NCI-H2081 (cell line): Measurements from ENCODE around the gene TMED9.
"Not testable (repeated sequence)": the region's sequence is repeated elsewhere in the genome, so short reads cannot be mapped to it uniquely, and the experiment has no call there.

Experiments used
- DNase-seq, 2 experiments: peaks; one replicate each; lab custom pipeline; 2025; lab: John Stamatoyannopoulos, UW

TMED9 gene

DNA sequence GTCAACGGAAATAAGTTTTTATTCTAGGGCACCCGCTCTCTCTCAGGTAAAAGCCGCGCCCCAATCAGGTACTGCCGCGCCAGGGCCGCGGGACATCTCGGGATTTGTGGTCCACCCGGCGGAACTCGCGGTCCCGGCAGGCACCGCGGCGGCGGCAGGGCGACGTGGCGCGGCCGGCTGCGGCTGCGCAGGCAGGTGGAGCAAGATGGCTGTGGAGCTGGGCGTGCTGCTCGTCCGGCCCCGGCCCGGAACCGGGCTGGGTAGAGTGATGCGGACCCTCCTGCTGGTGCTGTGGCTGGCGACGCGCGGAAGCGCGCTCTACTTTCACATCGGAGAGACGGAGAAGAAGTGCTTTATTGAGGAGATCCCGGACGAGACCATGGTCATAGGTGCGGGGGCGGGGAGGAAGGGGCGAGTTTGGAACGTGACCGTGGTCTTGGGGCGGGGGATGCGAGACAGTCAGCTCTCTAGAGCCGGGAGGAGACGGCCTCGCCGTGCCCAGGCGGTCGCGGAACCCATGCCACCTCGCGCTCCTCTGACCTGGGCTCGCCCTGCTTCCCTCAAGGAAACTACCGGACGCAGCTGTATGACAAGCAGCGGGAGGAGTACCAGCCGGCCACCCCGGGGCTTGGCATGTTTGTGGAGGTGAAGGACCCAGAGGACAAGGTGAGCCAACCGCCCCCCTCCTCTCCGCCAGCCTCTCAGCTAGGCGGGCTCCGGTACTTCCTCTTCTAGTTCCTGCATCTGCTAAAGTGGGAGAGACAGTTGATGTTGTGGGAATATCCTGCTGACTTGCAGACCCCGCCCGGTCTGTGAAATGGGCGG lies at the start of gene TMED9:
Gene TMED9, plus strand, starts transcription at position 194 of the 825 bp plus-strand sequence. Its CDS starts 12 bp downstream, at position 206.
- DNase-seq, result peak; percentile 85 to 89

DNA sequence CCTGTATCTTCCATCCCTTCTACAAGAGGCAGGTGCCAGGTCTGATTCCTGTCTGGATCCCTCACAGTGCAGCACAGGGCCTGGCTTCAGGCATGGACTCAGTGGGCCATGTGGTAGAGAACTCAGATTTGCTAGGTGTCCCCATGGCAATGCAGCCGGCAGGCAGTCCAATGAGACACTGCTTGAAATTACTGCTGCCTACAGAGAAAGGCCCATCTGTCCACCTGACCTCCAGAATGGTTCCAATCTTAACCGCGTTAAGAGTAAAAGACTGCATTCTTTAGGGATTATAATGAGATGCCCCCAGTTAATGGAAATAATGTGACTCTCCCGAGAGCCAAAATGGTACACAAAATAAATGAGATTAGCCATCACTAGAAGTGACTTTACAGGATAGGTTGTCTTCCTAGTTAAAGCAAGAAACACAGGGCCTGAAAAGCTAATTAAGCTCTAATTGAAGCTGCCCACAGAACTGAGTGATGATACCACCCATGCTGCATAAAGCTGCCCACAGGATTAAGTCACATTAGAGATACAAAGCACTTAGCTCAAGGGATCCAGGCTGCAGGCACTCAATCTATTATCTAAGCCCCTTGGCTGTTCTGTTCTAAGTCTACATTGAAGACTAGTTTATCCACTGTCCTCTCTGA lies 49.1 kb upstream of the TMED9 start:
- DNase-seq, result no peak

DNA sequence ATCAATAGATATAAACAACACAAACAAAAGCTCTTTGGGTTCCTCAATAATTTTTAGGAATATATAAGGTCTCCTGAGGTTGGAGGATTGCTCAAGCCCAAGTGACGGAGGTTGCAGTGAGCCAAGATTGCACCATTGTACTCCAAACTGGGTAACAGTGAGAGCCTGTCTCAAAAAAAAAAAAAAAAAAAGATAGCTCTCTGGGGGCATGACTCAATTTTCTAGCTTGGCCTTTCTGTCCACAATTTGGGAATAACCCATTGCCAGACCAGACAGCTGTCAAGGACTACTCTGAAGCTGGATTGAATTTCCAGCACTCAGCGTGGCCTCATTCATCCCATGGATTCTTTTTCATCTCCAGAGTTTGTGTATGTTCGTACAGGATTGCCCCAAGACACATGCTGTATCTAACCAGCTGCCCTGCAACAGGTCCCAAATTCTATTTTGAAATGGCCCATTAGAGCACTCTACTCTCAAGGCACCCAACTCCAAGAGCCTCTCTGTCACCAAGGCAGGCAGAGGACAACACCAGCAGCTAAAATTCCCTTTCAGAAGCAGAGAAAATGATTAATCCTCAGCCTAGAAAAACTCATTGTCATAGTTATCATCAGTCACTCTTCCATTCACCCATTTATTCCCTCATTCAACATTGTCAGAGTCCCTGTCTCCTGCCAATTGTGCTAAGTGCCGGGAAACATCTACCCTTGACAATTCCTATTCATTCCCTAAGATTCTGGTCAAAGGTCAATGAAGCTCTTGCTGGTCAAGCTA lies 46.3 kb upstream of the TMED9 start:
- no peak for DNase-seq

DNA sequence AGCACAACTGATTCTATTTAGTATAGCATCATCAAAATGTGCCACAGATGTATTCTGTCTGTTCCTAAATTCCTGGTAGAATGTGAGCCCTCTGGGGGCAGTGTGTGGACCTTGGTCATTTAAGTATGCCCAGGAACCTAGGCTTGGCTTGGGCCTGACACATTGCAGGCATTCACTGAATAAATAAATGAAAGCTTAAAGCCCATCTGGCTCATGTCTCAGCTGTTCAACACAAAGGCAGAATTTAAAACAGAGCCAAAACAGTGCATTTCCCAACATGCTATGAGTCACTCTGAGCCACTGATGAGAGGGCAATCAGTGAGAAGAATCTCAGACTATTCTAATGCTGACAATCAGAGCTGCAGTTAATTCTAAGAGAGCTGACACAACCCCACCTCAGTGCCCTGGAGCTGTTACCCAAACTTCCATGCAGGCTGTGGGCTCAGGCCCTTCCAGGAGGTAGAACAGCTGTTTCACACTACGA lies 45.7 kb upstream of the TMED9 start:
- DNase-seq, result no peak

DNA sequence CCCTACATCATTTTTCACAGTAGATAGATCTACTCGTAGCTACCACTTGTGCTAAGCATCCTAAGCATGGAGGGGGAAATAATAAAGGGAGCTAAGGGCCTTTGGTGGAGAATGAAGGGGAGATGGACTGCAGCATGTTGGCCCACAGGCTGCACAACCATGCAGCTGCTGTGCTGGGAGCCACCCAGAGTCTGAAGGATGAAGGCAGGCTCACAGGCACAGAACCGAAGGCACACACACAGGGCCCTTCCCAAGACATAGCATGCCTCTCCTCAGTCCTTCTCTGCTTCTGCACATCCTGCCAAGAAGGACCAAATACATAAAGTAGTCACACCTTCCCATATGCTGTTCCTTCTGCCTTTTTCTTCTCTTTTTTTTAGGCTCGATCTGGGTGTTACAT lies 44.3 kb upstream of the TMED9 start:
- DNase-seq, result no peak

DNA sequence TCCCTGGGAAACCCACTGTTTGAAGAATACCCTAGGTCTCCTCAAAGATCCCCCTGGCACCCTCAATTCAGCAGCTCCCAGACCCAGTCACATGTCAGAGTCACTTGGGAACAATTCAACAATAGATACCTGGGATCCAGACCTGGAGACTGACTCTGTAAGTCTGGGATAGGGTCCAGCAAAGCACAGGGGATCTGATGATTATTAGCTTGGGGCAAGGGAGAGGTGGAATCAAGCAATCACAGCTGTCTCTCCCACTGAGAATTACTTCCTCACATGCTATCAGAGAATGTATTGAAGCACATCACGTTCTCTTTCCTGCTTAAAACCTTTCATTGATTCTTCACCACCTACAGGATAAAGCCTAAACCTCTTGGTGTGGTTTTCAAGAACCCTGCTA lies 43.5 kb upstream of the TMED9 start:
- DNase-seq, result peak; percentile 44 to 90

DNA sequence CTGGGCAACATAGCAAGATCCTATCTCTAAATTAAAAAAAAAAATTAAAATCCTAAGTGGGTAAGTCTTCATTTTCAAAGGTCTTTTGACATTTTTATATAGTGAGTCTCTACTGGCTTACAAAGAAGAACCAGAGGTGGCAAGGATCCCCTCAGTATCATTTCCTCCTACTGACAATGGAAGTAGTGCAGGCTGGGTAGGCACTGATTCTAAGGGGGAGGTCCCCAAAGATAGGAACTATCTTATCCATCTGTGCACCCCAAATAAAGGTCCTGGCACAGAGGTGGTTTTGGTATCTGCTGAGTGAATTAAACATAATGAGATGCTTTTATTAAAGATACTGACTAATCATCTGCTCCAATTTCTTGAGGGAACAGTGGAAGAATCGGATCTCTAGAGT lies 41.9 kb upstream of the TMED9 start:
- DNase-seq, result no peak

DNA sequence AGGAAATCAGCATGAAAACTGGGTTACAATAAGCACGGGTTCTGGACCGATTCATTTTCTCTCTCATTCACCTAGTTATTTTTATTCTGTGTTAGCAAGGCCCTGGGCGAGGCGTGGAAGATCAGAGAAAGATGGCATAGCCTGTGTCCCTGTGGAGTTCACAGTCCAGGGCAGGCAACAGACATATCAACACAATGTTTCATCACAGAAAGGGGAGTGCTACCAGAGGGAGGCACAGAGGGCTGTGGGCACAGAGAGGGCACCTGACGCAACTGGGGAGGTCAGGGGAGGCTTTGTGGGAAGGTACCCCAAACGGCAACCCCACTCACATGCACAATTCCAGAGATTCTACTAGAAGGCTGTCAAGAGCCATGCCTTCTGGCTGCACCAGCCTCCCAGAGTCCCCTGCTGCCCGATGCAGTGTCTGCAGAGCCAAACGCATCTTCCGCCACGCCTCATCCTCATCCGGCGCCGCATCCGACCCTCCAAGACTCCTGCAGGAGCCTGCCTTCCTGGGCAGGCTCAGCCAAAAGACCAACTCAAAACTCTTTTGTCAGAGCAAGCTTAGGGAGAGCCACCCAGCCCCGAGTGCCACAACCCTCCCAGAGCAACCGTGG lies 39.1 kb upstream of the TMED9 start:
- no peak for DNase-seq

DNA sequence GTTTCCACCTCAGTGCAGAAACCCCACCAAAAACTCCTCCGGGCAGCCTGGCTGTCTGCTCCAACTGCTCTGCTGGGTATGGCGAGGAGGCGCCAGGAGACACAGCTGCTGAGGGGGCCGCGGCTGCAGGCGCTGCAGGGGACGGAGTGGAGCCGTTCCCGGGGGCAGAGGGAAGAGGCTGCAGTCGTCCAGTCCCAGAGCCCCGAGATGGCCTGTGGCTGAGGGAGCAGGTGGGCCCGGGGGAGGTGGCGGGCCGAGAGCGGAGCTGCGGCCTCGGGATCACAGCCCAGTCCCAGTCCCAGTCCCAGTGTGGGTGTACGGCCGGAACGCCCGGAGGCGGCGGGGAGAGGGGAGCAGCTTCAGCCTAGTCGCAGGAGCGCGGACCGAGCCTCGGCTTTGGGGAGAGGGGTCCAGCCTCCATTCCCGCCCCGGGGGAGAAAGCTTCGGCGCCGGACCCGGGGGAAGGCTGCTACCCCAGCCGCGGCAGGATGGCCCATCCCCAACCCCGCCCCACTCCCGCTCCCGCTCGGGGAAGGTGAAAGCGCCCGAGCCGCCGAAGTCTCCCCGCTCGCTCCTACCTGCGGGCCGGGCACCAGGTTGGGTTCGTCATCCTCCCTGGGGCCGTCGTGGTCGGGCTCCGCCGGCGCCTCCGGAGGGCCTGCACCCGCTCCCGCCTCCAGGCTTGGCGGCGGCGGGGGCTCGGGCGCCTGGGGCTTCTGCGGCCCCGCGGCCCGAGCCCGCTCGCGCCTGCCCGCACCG lies 38.2 kb upstream of the TMED9 start:
- DNase-seq, result peak in 1 of 2 experiments; percentile 16

DNA sequence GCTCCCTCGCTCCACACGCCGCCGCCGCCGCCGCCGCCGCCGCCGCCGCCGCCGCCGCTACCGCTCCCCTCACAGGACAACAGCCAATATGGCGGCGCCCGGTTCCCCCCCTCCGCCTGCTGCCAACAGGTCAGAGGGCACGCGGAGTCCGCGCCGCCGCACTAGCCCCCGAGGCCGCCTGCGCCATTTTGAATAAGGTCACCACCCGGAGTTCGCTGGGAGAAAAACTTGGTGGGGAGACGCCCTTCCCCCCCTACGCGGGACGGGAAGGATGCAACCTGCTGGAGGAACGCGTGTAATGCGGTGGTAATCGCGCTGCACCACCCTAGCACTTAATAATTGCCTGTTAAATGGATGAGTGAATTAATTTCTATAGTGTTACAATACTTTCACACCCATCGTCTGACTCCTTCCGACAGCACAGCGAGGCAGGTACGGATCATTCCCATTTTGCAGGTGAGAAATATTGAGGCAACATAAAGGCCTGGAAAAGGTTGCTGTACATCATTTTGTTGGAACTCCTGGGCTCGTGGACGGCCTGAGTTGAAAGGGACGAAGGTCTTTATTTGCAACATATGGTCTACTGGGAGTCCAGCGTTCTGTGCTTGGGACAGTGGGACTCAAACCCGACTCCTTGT lies 37.4 kb upstream of the TMED9 start, which contains the start of gene FAM193B:
Gene FAM193B, minus strand, starts transcription at position 90 of the 638 bp plus-strand sequence. CDS start 105 bp downstream, outside the sequence.
- DNase-seq, result peak; percentile 92 to 93

DNA sequence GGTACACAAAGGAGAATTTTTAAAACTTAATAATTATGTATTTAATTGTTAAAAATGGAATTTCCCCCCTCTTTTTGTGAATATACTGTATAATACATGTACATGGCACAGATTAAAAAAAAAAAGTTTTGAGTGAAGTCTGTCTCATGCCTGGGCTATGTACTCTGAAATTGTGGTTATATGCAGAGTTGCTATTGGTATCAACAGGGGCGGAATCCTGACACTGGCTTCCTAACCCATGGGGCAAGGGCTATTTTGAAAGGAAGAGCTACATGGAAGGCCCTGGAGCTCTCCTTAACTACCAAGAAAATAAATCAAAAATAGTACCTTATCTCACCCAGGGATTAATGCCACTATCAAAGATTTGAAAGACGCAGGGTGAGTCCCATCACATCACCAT lies 36.8 kb upstream of the TMED9 start:
- DNase-seq, result no peak

DNA sequence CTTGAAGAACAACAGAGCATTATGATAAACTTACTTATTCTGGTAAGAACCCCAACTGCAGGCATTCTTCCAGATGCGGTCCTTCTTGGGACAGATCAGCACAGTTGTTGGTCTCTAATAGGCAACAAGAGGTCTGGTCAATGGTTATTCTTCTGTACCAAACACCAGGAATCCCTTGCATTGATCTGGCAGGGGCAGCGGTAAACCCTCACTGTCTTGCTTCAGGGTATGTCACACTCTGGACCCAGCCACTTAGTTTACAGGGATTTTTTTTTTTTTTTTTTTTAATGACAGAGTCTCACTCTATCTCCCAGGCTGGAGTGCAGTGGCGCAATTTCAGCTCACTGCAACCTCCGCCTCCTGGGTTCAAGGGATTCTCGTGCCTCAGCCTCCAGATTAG lies 36.3 kb upstream of the TMED9 start:
- no peak for DNase-seq

DNA sequence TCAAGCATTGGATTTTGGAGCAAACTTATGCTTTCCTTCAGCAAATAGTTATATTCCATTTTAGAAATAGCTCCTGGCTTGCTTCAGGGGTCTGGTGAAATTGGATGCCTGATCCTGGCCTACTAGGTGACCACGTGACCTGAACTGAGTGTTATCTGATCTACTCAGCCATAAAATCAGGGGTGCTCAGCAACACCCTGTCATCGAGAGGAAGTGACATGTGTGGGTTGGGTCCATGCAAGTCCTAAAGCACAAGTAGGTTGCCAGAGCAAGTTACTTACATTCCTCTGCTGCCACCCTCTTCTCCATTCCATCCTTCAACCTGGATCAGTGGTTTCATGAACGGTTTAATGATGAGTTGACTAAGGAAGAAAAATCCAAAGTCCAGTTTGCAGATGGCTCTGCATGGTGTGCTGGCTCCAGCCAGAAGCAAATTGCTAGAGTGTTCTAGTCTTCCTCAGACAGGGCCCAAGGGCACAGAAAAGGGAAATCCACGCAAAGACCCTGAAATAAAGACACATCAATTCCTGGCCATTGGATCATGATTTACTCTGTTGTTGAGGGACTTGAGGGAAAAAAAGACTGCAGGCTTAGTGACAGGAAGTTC lies 34.9 kb upstream of the TMED9 start:
- DNase-seq, result no peak

DNA sequence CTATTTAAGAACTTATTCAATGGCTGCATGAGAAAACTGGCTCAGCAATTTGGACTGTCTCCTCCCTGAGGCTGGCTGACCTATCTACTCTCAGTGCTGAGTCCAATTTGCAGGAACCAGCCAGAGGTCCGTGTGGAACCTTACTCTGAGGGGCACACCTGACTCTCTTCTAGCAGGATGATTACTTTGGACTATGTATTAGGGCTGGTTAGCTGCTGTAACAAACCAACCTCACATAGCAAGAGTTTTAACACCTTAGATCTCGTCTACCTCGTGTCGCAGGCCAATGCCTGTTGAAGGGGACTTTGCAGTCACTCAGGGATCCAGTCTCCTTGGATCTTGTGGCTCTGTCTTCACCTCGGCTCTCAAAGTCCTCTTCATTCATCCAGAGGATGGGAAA lies 34.2 kb upstream of the TMED9 start:
- DNase-seq, result no peak

DNA sequence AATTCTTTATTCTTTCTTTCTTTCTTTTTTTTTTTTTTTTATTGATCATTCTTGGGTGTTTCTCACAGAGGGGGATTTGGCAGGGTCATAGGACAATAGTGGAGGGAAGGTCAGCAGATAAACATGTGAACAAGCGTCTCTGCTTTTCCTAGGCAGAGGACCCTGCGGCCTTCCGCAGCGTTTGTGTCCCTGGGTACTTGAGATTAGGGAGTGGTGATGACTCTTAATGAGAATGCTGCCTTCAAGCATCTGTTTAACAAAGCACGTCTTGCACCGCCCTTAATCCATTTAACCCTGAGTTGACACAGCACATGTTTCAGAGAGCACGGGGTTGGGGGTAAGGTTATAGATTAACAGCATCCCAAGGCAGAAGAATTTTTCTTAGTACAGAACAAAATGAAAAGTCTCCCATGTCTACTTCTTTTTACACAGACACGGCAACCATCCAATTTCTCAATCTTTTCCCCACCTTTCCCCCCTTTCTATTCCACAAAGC lies 32.5 kb upstream of the TMED9 start:
- not testable (repeated sequence) for DNase-seq

DNA sequence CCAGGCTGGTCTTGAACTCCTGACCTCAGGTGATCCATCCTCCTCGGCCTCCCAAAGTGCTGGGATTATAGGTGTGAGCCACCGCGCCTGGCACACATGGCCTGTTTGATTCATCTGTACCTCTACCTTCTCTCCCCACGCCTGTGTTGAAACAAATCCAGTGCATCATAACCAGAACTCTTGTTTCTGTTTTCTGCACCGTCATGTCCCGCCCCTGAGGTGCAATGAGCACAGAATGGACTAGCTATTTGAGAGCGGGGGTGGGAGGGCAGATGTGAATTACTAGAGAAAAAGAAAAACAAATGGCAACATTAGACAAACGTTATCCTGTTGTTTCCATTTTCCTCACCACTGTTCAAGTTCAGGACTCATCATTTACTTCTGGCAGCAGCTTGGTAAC lies 27.0 kb upstream of the TMED9 start:
- no peak for DNase-seq

DNA sequence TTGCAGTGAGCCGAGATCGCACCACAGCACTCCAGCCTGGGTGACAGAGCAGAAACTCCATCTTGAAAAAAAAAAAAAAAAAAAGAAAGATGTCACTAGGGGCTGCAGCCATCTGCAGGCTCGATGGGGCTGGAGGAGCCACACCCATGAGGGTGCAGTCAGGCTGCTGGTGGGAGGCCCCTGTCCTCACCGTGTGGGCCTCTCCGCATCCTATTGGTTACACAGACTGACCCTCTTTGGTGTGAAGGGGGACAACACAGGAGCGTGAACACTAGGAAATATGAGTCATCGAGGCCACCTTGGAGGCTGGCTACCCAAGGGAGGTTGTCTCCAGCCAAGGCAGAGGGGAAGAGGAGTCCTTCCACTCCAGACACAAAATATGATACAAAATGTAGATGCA lies 23.7 kb upstream of the TMED9 start:
- DNase-seq, result no peak

DNA sequence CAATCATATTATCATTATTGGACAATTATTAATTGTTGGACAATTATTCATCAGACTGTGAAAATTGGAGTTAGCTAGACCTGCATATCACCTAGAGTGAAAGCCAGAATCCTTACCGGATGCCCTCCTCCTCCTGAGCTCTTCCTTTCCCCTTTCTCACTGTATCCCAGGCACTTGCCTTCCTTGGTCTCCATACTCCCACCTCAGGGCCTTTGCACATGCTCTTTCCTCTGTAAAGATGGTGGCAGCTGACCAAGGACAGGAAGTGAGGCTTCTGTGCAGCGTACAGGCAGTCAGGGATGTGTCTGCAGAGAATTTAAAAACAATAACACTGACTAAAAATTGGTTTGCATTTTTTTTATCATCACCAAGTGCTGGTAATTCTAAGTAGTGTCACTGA lies 22.1 kb upstream of the TMED9 start:
- DNase-seq, result no peak

DNA sequence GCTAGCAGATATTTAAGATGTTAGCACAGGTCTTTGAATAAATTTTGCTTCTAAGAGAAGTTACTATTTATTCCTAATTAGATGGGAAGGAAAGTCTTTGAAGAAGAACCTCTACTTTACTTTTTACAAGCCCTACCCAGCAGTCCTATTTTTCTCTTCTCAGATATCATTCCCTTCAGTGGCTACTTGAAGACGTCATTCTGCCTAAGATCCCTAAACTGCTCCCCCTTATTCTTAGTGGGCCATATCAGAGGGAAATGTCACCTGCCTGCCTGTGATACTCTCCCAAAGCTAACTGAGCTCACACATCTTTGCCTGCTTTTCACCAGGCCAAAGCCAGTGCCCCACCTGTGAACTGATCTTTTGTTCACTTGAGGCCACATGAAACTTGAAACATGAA lies 16.5 kb upstream of the TMED9 start:
- no peak for DNase-seq

DNA sequence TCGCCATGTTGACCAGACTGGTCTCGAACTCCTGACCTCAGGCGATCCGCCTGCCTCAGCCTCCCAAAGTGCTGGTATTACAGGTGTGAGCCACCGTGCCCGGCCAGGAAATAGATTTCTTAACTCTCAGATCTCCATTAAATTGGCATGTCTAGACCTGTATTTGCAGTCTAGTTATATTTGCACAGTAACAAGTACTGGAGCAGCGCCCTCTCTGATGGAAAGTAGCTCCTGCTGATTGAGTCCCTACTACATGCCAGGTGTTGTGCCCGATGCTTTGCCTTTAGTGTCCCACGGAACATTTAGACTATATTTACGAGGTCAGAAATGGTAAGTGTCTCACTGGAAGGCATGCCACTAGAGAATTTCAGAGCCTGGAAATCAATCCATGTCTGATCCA lies 15.8 kb upstream of the TMED9 start:
- peak in 1 of 2 experiments; percentile 11 for DNase-seq
